Smooth muscle cell (in vitro differentiated cells): ENCODE data around the gene JAZF1. TPM values are rescaled to one million over a fixed set of nuclear protein-coding genes. Genes with fewer than 3 reads are reported as not detected.

Experiments
- DNase-seq: peaks from one replicate; lab custom pipeline; 2025; ENCODE audit not compliant: unreplicated experiment; lab: John Stamatoyannopoulos, UW
- H2AFZ ChIP-seq: fragments of 200-600 bp; sonication (generic); 2 replicates; pipeline ENCODE4 v1.6.0; 2016; ENCODE audit warnings: antibody characterized with exemption, low read depth, mild to moderate bottlenecking
- H3F3A ChIP-seq: fragments of 200-600 bp; sonication (generic); 2 replicates; pipeline ENCODE4 v1.6.0; 2017; ENCODE audit warnings: antibody characterized with exemption, low read depth
- H3K27ac ChIP-seq: fragments of 200-600 bp; sonication (generic); 2 replicates; pipeline ENCODE4 v1.5.1; 2016; ENCODE audit warnings: low read depth, mild to moderate bottlenecking
- H3K27me3 ChIP-seq: fragments of 200-600 bp; sonication (generic); 2 replicates; pipeline ENCODE4 v1.6.1; 2016; ENCODE audit warnings: low read depth, mild to moderate bottlenecking
- H3K36me3 ChIP-seq: fragments of 200-600 bp; sonication (generic); 2 replicates; pipeline ENCODE4 v1.5.1; 2016; ENCODE audit warnings: low read depth
- H3K4me1 ChIP-seq: fragments of 200-600 bp; sonication (generic); 2 replicates; pipeline ENCODE4 v1.5.1; 2016; ENCODE audit warnings: low read depth
- H3K4me2 ChIP-seq: fragments of 200-600 bp; sonication (generic); 2 replicates; pipeline ENCODE4 v1.6.0; 2016; ENCODE audit warnings: mild to moderate bottlenecking
- H3K4me3 ChIP-seq: fragments of 200-600 bp; sonication (generic); 2 replicates; pipeline ENCODE4 v1.5.1; 2016; ENCODE audit warnings: mild to moderate bottlenecking
- H3K79me2 ChIP-seq: fragments of 200-600 bp; sonication (generic); 2 replicates; pipeline ENCODE4 v1.6.0; 2016; ENCODE audit warnings: low read depth, mild to moderate bottlenecking
- H3K9ac ChIP-seq: fragments of 200-600 bp; sonication (generic); 2 replicates; pipeline ENCODE4 v1.6.0; 2016; ENCODE audit warnings: low read depth
- H3K9me3 ChIP-seq: fragments of 200-600 bp; sonication (generic); replicated peaks from 2 replicates; pipeline ENCODE4 v1.5.1; 2016; ENCODE audit warnings: low read depth
- H4K20me1 ChIP-seq: fragments of 200-600 bp; sonication (generic); 2 replicates; pipeline ENCODE4 v1.6.0; 2016; ENCODE audit warnings: low read depth
- CTCF ChIP-seq: fragments of 200-600 bp; sonication (generic); IDR thresholded peaks from 2 replicates; pipeline ENCODE4 v1.5.1; 2017; ENCODE audit warnings: borderline replicate concordance, mild to moderate bottlenecking, antibody characterized with exemption; ENCODE audit not compliant: insufficient read depth, poor library complexity, severe bottlenecking
- WGBS: methylation state at CpG from one replicate; pipeline ENCODE4 v1.1.7; 2016; ENCODE audit warnings: low lambda C conversion rate; 5-methylcytosine and 5-hydroxymethylcytosine counted together
- polyA plus RNA-seq: library from polyadenylated mRNA; unstranded; fragments of >200 nt; fragmentation: Nextera tagmentation; extraction: Ambion mirVana; gene quantifications from 2 replicates; pipeline ENCODE4 v1.2.1, GENCODE V29; 2016
- total RNA-seq: library from RNA; depleted of rRNA; stranded (reverse); fragments of >200 nt; gene quantifications from 2 replicates; pipeline ENCODE4 v1.2.3, GENCODE V29; 2014

Gene JAZF1
- total and polyA plus RNA-seq, 2 experiments from 2014 or later: 17.4 to 18.0 TPM

GRCh38 chr7:27966219-27966780 lies 214.3 kb downstream of the JAZF1 start:
- Histone ChIP-seq H3K4me1 (peaks cover 8% of the 10 kb centered on the region), H2AFZ (no peak overlapping the region), H3K4me2 (peak overlapping the region; percentile 65), H3K36me3 (no peaks in the 10 kb centered on the region), H3F3A (peaks cover 9% of the 10 kb centered on the region), H3K27ac (peak overlapping the region; percentile 53), H4K20me1 (no peaks in the 10 kb centered on the region), H3K9me3 (no peaks in the 10 kb centered on the region), H3K4me3 (no peak overlapping the region), H3K27me3 (no peaks in the 10 kb centered on the region), H3K9ac (no peak overlapping the region), H3K79me2 (peaks cover 19% of the 10 kb centered on the region)
- no peak for DNase-seq
- TF ChIP-seq CTCF: no peak
- whole genome bisulfite sequencing: 80% methylated on average over 3 of the region's 3 CpGs

- Histone ChIP-seq H3K4me1 (peaks cover 8% of the 10 kb centered on the region), H2AFZ (no peak overlapping the region), H3K9ac (no peak overlapping the region), H3K9me3 (no peaks in the 10 kb centered on the region), H3F3A (peaks cover 9% of the 10 kb centered on the region), H3K4me2 (peak overlapping the region; percentile 65), H3K27ac (peak overlapping the region; percentile 53), H4K20me1 (no peaks in the 10 kb centered on the region), H3K27me3 (no peaks in the 10 kb centered on the region), H3K79me2 (peaks cover 19% of the 10 kb centered on the region), H3K36me3 (no peaks in the 10 kb centered on the region), H3K4me3 (no peak overlapping the region)
- no peak for DNase-seq
- TF ChIP-seq CTCF: no peak
- 32% methylated on average over 2 of the region's 2 CpGs for WGBS
Measured at GRCh38 chr7:27965650-27966049, 214.9 kb downstream of the JAZF1 start.

GRCh38 chr7:27964820-27965219 lies 215.8 kb downstream of the JAZF1 start:
- 43% methylated on average over 3 of the region's 3 CpGs for WGBS
- Histone ChIP-seq H3F3A (peaks cover 9% of the 10 kb centered on the region), H3K4me3 (no peak overlapping the region)

More at GRCh38 chr7:27964820-27965219, 215.8 kb downstream of the JAZF1 start:
- no peak overlapping the region for H3K9ac ChIP-seq
- peak overlapping the region; percentile 65 for H3K4me2 ChIP-seq
- peak overlapping the region; percentile 53 for H3K27ac ChIP-seq
- peaks cover 8% of the 10 kb centered on the region for H3K4me1 ChIP-seq
- peaks cover 19% of the 10 kb centered on the region for H3K79me2 ChIP-seq
- no peaks in the 10 kb centered on the region for H4K20me1 ChIP-seq
- DNase-seq: no peak
- H3K27me3 ChIP-seq: no peaks in the 10 kb centered on the region
- no peak overlapping the region for H2AFZ ChIP-seq
- H3K9me3 ChIP-seq: no peaks in the 10 kb centered on the region
- no peak for TF ChIP-seq CTCF
- no peaks in the 10 kb centered on the region for H3K36me3 ChIP-seq
